Nephron progenitor cell (in vitro differentiated cells): ENCODE results near the gene UNC13C.

Experiments used
- DNase-seq: peaks from one replicate; pipeline ENCODE4 v3.0.0; 2021
- H3K27ac Mint-ChIP-seq: 2 replicates; pipeline ENCODE4 v1.8.0; 2021; ENCODE audit warnings: mild to moderate bottlenecking, moderate library complexity, mixed read lengths
- H3K27me3 Mint-ChIP-seq: 2 replicates; pipeline ENCODE4 v1.8.0; 2021; ENCODE audit warnings: mild to moderate bottlenecking, low read depth, mixed read lengths; ENCODE audit not compliant: poor library complexity
- H3K36me3 Mint-ChIP-seq: 2 replicates; pipeline ENCODE4 v1.8.0; 2021; ENCODE audit warnings: low read depth, mixed read lengths
- H3K4me1 Mint-ChIP-seq: 2 replicates; pipeline ENCODE4 v1.8.0; 2021; ENCODE audit warnings: mixed read lengths
- H3K4me3 Mint-ChIP-seq: 2 replicates; pipeline ENCODE4 v1.8.0; 2021; ENCODE audit warnings: mild to moderate bottlenecking, moderate library complexity, mixed read lengths
- H3K9me3 Mint-ChIP-seq: 2 replicates; pipeline ENCODE4 v1.8.0; 2021; ENCODE audit warnings: mild to moderate bottlenecking, moderate library complexity, mixed read lengths
- TF ChIP-seq, protein P1 (sequence below): fragments of 200-600 bp; sonication (generic); IDR thresholded peaks from 2 replicates; pipeline ENCODE4 v1.5.0; 2021; ENCODE audit warnings: antibody characterized with exemption

UNC13C gene

GRCh38 chr15:54045397-54045796, 67.2 kb downstream of the UNC13C start:
- Mint-ChIP-seq H3K9me3 (no peaks in the 10 kb centered on the region), H3K27ac (no peak overlapping the region), H3K4me3 (no peak overlapping the region), H3K36me3 (no peaks in the 10 kb centered on the region), H3K27me3 (peaks cover 3% of the 10 kb centered on the region), H3K4me1 (no peaks in the 10 kb centered on the region)
- no peak for DNase-seq
- TF ChIP-seq, protein P1, sequence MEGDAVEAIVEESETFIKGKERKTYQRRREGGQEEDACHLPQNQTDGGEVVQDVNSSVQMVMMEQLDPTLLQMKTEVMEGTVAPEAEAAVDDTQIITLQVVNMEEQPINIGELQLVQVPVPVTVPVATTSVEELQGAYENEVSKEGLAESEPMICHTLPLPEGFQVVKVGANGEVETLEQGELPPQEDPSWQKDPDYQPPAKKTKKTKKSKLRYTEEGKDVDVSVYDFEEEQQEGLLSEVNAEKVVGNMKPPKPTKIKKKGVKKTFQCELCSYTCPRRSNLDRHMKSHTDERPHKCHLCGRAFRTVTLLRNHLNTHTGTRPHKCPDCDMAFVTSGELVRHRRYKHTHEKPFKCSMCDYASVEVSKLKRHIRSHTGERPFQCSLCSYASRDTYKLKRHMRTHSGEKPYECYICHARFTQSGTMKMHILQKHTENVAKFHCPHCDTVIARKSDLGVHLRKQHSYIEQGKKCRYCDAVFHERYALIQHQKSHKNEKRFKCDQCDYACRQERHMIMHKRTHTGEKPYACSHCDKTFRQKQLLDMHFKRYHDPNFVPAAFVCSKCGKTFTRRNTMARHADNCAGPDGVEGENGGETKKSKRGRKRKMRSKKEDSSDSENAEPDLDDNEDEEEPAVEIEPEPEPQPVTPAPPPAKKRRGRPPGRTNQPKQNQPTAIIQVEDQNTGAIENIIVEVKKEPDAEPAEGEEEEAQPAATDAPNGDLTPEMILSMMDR: no peak

- no peaks in the 10 kb centered on the region for H3K36me3 Mint-ChIP-seq
- no peaks in the 10 kb centered on the region for H3K4me1 Mint-ChIP-seq
- TF ChIP-seq, protein P1: no peak
- no peak for DNase-seq
- peaks cover 3% of the 10 kb centered on the region for H3K27me3 Mint-ChIP-seq
- H3K9me3 Mint-ChIP-seq: no peaks in the 10 kb centered on the region
- H3K4me3 Mint-ChIP-seq: no peak overlapping the region
- no peak overlapping the region for H3K27ac Mint-ChIP-seq
These were observed 67.9 kb downstream of the UNC13C start for GRCh38 chr15:54046093-54046492.

- Mint-ChIP-seq H3K4me3 (no peak overlapping the region), H3K9me3 (peaks cover 3% of the 10 kb centered on the region), H3K27ac (no peak overlapping the region), H3K27me3 (peaks cover 3% of the 10 kb centered on the region), H3K4me1 (no peaks in the 10 kb centered on the region), H3K36me3 (no peaks in the 10 kb centered on the region)
- TF ChIP-seq, protein P1: no peak
- no peak for DNase-seq
These were observed 86.1 kb downstream of the UNC13C start for GRCh38 chr15:54064365-54064764.

DNA sequence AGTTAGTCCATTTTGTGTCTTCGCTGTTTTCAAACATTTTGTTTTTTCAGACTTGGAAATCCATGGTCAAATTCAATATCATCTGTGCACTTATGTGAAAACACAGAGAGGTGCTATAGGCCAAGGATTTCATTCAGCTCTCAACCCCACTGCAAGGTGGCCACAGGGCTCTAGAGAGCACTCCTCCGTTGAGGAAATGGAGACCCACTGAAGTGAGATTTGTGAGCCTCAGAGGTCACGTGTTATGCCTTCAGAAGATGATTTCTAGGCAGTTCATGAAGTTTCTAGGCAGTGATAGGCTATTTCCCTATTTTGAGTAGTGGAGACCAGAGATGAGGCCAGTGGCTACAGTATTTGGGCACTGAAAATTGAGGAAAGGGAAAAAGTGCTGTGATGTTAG, 88.2 kb downstream of the UNC13C start:
- TF ChIP-seq, protein P1: no peak
- H3K27me3 Mint-ChIP-seq: peaks cover 3% of the 10 kb centered on the region
- no peaks in the 10 kb centered on the region for H3K36me3 Mint-ChIP-seq
- no peaks in the 10 kb centered on the region for H3K4me1 Mint-ChIP-seq
- peaks cover under 1% of the 10 kb centered on the region for H3K9me3 Mint-ChIP-seq
- no peak overlapping the region for H3K27ac Mint-ChIP-seq
- H3K4me3 Mint-ChIP-seq: no peak overlapping the region
- DNase-seq: no peak

DNA sequence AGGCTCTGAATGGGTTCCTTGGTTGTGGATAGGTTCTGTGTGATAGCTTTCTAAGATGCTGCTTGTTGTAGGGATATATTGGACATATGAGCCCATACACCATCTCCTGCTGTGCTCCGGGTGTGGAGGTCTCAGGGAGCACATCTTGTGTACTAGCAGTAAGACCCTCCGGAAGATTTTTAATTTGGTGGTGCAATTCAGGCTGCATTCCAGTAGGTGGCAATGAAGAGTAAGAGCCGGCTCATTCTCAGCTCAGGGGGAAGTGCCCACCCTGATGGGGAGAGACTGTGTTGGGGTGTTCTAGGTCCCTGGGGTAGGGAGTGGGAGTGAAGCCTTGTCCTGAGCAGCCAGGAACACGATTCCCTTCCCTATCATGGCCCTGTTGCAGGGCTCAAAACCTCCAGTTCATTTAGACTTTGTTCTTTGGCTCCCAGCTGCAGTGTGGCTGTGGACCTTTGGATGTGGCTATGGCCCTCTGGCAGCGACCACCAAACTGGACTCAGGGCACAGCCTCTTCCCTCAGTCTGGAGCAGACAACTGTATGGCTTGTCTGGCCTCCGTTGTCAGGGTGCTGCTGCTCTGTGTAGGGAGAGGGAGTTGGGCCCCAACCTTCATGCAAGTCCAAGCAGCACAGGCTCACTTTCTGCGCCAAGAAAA, 104.7 kb downstream of the UNC13C start:
- Mint-ChIP-seq H3K9me3 (no peaks in the 10 kb centered on the region), H3K4me1 (no peaks in the 10 kb centered on the region), H3K36me3 (no peaks in the 10 kb centered on the region), H3K27me3 (peaks cover 27% of the 10 kb centered on the region), H3K27ac (no peak overlapping the region), H3K4me3 (no peak overlapping the region)
- TF ChIP-seq, protein P1: peak; percentile 83
- DNase-seq: peak; percentile 41

- DNase-seq: no peak
- Mint-ChIP-seq H3K27me3 (peaks cover 27% of the 10 kb centered on the region), H3K27ac (no peak overlapping the region), H3K4me3 (no peak overlapping the region), H3K36me3 (no peaks in the 10 kb centered on the region), H3K4me1 (no peaks in the 10 kb centered on the region), H3K9me3 (no peaks in the 10 kb centered on the region)
- TF ChIP-seq, protein P1: no peak
These were observed 105.3 kb downstream of the UNC13C start for GRCh38 chr15:54083501-54083900.
